Smooth muscle cell (in vitro differentiated cells): Measurements from ENCODE around the gene DMTF1. TPM values are rescaled to one million over a fixed set of nuclear protein-coding genes. Genes with fewer than 3 reads are reported as not detected.
"Not testable (repeated sequence)": the region's sequence is repeated elsewhere in the genome, so short reads cannot be mapped to it uniquely, and the experiment has no call there.

Experiments
- DNase-seq: peaks from one replicate; lab custom pipeline; 2025; ENCODE audit not compliant: unreplicated experiment; lab: John Stamatoyannopoulos, UW
- H2AFZ ChIP-seq: fragments of 200-600 bp; sonication (generic); 2 replicates; pipeline ENCODE4 v1.6.0; 2016; ENCODE audit warnings: antibody characterized with exemption, low read depth, mild to moderate bottlenecking
- H3F3A ChIP-seq: fragments of 200-600 bp; sonication (generic); 2 replicates; pipeline ENCODE4 v1.6.0; 2017; ENCODE audit warnings: antibody characterized with exemption, low read depth
- H3K27ac ChIP-seq: fragments of 200-600 bp; sonication (generic); 2 replicates; pipeline ENCODE4 v1.5.1; 2016; ENCODE audit warnings: low read depth, mild to moderate bottlenecking
- H3K27me3 ChIP-seq: fragments of 200-600 bp; sonication (generic); 2 replicates; pipeline ENCODE4 v1.6.1; 2016; ENCODE audit warnings: low read depth, mild to moderate bottlenecking
- H3K36me3 ChIP-seq: fragments of 200-600 bp; sonication (generic); 2 replicates; pipeline ENCODE4 v1.5.1; 2016; ENCODE audit warnings: low read depth
- H3K4me1 ChIP-seq: fragments of 200-600 bp; sonication (generic); 2 replicates; pipeline ENCODE4 v1.5.1; 2016; ENCODE audit warnings: low read depth
- H3K4me2 ChIP-seq: fragments of 200-600 bp; sonication (generic); 2 replicates; pipeline ENCODE4 v1.6.0; 2016; ENCODE audit warnings: mild to moderate bottlenecking
- H3K4me3 ChIP-seq: fragments of 200-600 bp; sonication (generic); 2 replicates; pipeline ENCODE4 v1.5.1; 2016; ENCODE audit warnings: mild to moderate bottlenecking
- H3K79me2 ChIP-seq: fragments of 200-600 bp; sonication (generic); 2 replicates; pipeline ENCODE4 v1.6.0; 2016; ENCODE audit warnings: low read depth, mild to moderate bottlenecking
- H3K9ac ChIP-seq: fragments of 200-600 bp; sonication (generic); 2 replicates; pipeline ENCODE4 v1.6.0; 2016; ENCODE audit warnings: low read depth
- H3K9me3 ChIP-seq: fragments of 200-600 bp; sonication (generic); replicated peaks from 2 replicates; pipeline ENCODE4 v1.5.1; 2016; ENCODE audit warnings: low read depth
- H4K20me1 ChIP-seq: fragments of 200-600 bp; sonication (generic); 2 replicates; pipeline ENCODE4 v1.6.0; 2016; ENCODE audit warnings: low read depth
- CTCF ChIP-seq: fragments of 200-600 bp; sonication (generic); IDR thresholded peaks from 2 replicates; pipeline ENCODE4 v1.5.1; 2017; ENCODE audit warnings: borderline replicate concordance, mild to moderate bottlenecking, antibody characterized with exemption; ENCODE audit not compliant: insufficient read depth, poor library complexity, severe bottlenecking
- WGBS: methylation state at CpG from one replicate; pipeline ENCODE4 v1.1.7; 2016; ENCODE audit warnings: low lambda C conversion rate; 5-methylcytosine and 5-hydroxymethylcytosine counted together
- polyA plus RNA-seq: library from polyadenylated mRNA; unstranded; fragments of >200 nt; fragmentation: Nextera tagmentation; extraction: Ambion mirVana; gene quantifications from 2 replicates; pipeline ENCODE4 v1.2.1, GENCODE V29; 2016
- total RNA-seq: library from RNA; depleted of rRNA; stranded (reverse); fragments of >200 nt; gene quantifications from 2 replicates; pipeline ENCODE4 v1.2.3, GENCODE V29; 2014

Gene DMTF1
- total and polyA plus RNA-seq, 2 experiments from 2014 or later = 31.7 to 109 TPM

GRCh38 chr7:87115772-87116171 is 36.5 kb upstream of the DMTF1 start:
- not testable (repeated sequence) for H3K9ac ChIP-seq, H3K9me3 ChIP-seq, H3K4me3 ChIP-seq, H3K27me3 ChIP-seq, H3K79me2 ChIP-seq, H3K36me3 ChIP-seq, H3F3A ChIP-seq, H3K27ac ChIP-seq, DNase-seq, H4K20me1 ChIP-seq, H2AFZ ChIP-seq, H3K4me1 ChIP-seq, H3K4me2 ChIP-seq
- WGBS = 89% methylated on average over 2 of the region's 2 CpGs

GRCh38 chr7:87116315-87116714 is 35.9 kb upstream of the DMTF1 start:
- Histone ChIP-seq H3K27me3 (no peaks in the 10 kb centered on the region), H3K9ac (no peak overlapping the region), H3K4me1 (no peaks in the 10 kb centered on the region), H3K79me2 (no peaks in the 10 kb centered on the region), H3K4me2 (no peak overlapping the region), H3K4me3 (no peak overlapping the region), H3K27ac (no peak overlapping the region), H4K20me1 (no peaks in the 10 kb centered on the region), H3K9me3 (no peaks in the 10 kb centered on the region), H2AFZ (no peak overlapping the region), H3F3A (no peaks in the 10 kb centered on the region), H3K36me3 (no peaks in the 10 kb centered on the region)
- no peak for DNase-seq
- no peak for TF ChIP-seq CTCF
- 97% methylated on average over 1 of the region's 1 CpG for WGBS

- TF ChIP-seq CTCF = no peak
- H3K4me2 ChIP-seq = no peak overlapping the region
- no peaks in the 10 kb centered on the region for H3F3A ChIP-seq
- no peaks in the 10 kb centered on the region for H3K27me3 ChIP-seq
- H3K4me3 ChIP-seq = no peak overlapping the region
- H2AFZ ChIP-seq = no peak overlapping the region
- H3K27ac ChIP-seq = no peak overlapping the region
- no peak for DNase-seq
- WGBS = 49% methylated on average over 2 of the region's 2 CpGs
- no peaks in the 10 kb centered on the region for H3K36me3 ChIP-seq
- H3K9me3 ChIP-seq = no peaks in the 10 kb centered on the region
- H3K9ac ChIP-seq = no peak overlapping the region
- no peaks in the 10 kb centered on the region for H3K79me2 ChIP-seq
- no peaks in the 10 kb centered on the region for H4K20me1 ChIP-seq
- no peaks in the 10 kb centered on the region for H3K4me1 ChIP-seq
Measured at GRCh38 chr7:87119581-87119980, 32.7 kb upstream of the DMTF1 start.

DNA sequence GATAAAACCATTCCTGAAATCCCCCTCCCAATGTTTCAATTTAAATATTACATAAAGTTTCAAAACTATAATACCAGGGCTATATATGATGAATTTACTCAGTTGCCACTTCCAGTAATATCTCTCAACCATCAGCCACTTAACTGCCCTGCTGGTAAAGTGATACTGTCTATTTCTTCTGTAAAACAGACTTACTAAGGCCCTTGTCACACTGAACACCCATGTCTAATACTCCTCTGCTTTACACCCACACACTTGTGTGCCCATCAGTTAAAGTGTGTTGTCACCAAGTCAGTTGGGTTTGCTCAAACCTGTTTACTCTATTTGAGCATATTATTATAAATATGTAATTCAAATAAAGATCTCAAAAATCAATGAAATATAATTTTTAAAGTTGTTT is 29.1 kb upstream of the DMTF1 start:
- H3K36me3 ChIP-seq = no peaks in the 10 kb centered on the region
- H4K20me1 ChIP-seq = no peaks in the 10 kb centered on the region
- no peaks in the 10 kb centered on the region for H3F3A ChIP-seq
- H3K4me3 ChIP-seq = no peak overlapping the region
- DNase-seq = no peak
- TF ChIP-seq CTCF = no peak
- peaks cover 2% of the 10 kb centered on the region for H3K4me1 ChIP-seq
- H3K27ac ChIP-seq = no peak overlapping the region
- no peak overlapping the region for H3K9ac ChIP-seq
- no peaks in the 10 kb centered on the region for H3K79me2 ChIP-seq
- no peaks in the 10 kb centered on the region for H3K9me3 ChIP-seq
- H3K27me3 ChIP-seq = no peaks in the 10 kb centered on the region
- H2AFZ ChIP-seq = no peak overlapping the region
- no peak overlapping the region for H3K4me2 ChIP-seq
